Measurements from ENCODE around the gene GIPR. TPM values are rescaled to one million over a fixed set of nuclear protein-coding genes. Genes with fewer than 3 reads are reported as not detected.

GIPR gene
- polyA plus RNA-seq, 1 of the 3 experiments (the other 2 are of a cell fraction): 1.4 TPM

DNA sequence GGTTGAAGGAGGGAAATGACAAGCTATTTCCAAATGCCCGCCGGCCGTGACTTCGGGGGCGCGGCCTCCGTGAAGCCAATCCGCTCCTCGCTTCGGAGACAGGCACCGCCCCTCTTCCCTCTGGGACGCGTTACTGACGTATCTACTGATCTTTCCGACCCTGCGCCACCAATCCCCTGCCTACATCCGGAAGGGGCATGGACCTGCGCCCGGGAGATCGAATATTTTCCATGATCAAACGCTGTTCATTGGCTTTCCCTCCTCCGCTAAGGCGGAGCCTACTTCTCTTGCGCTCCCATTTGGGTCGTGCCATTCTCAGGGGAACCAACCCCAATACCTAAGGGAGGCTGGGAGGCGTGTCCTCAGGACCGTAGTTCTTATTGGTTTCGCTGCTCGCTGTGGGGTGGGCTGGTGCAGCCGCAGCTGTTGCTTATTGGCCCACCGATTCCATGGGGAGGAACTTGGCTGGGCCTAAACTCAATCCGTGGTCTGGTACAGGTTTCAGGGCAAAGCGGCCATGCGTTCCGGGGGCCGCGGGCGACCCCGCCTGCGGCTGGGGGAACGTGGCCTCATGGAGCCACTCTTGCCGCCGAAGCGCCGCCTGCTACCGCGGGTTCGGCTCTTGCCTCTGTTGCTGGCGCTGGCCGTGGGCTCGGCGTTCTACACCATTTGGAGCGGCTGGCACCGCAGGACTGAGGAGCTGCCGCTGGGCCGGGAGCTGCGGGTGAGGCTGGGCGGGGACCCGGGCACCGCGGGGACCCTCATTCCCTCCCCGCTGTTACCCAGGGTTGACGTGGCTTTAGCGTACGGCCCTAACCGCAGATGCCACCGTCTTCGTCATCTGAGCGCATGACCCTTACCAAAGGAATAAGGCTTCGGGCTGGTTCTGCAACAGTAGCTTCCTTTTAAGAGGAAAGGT is 24.4 kb downstream of the GIPR start, which contains the start of gene QPCTL:
Gene QPCTL, plus strand, starts transcription at position 480 of the 919 bp plus-strand sequence. Its CDS starts 38 bp downstream, at position 518.
- Histone ChIP-seq H3K36me3 (replicated peaks in 1 of 2; ENCODE audit: control insufficient read depth in 1 of 2, insufficient read depth in 2 of 2, low read length in 1 of 2) (peaks cover 6 to 17% of the 10 kb centered on the region in 2 experiments), H4K20me1 (ENCODE audit: insufficient read depth) (0 out of 2 replicates have a peak, but pooled peaks cover 4% of the 10 kb centered on the region), H3K4me2 (peak within 1 kb of the TSS; percentile 88), H3K27ac (ENCODE audit: low read depth in 2 of 2, low read length in 1 of 2) (peak within 1 kb of the TSS; percentile 86 to 87), H3K4me1 (ENCODE audit: control insufficient read depth in 1 of 2, insufficient read depth in 2 of 2, low read depth in 1 of 2, low read length in 1 of 2) (peaks cover 0 to 6% of the 10 kb centered on the region in 2 experiments; a peak in 1 of 4 replicates), H3K9me2 (no peaks in the 10 kb centered on the region), H3K79me2 (ENCODE audit: insufficient read depth) (peaks cover 39% of the 10 kb centered on the region), H3K27me3 (ENCODE audit: insufficient read depth) (no peaks in the 10 kb centered on the region), H3F3A (replicated peaks; ENCODE audit: insufficient read depth) (peaks cover 11% of the 10 kb centered on the region), H3K9me3 (no peaks in the 10 kb centered on the region), H3K4me3 (ENCODE audit: low read depth in 2 of 2, low read length in 1 of 2) (peak within 1 kb of the TSS; percentile 71 to 91), H2AFZ (ENCODE audit: low read depth) (peak within 1 kb of the TSS; percentile 86), H3K9ac (peak within 1 kb of the TSS; percentile 82)
- WGBS (ENCODE audit: low lambda C conversion rate): 1% methylated on average over 40 of the region's 70 CpGs
- ChIA-PET CTCF (interaction anchor here (0.7 to 6.8 kb wide), 32 partner anchors 10 to 1209 kb away, joined by 3 to 106 read pairs (median 4); partner anchors contain the start of genes DMPK, DMWD, FBXO46 and SIX5), POLR2A (interaction anchor here (0.6 to 2.1 kb wide), 14 partner anchors 12 to 320 kb away, joined by 3 to 16 read pairs (median 5); partner anchors contain the start of genes FBXO46 and SIX5)
- DNase-seq: peak; percentile 92
- TF ChIP-seq RXRA (IDR thresholded peaks at IDR 0.05; ENCODE audit: borderline replicate concordance, low read depth): no peak
- TF ChIP-seq TAF1 (IDR thresholded peaks at IDR 0.05; ENCODE audit: borderline replicate concordance, low read depth, low read length): peak; percentile 14; the same call in 1 of the 2 replicates
- peak; percentile 37 for TF ChIP-seq CHD2 (IDR thresholded peaks at IDR 0.05; ENCODE audit: low read length, partially characterized antibody)
- TF ChIP-seq YY1 (IDR thresholded peaks at IDR 0.05; ENCODE audit: low read depth): peak; percentile 27; the same call in 1 of the 2 replicates
- no peak; the same call in 1 of the 2 replicates for TF ChIP-seq SIN3A (IDR thresholded peaks at IDR 0.05; ENCODE audit: borderline replicate concordance, low read depth, low read length)
- TF ChIP-seq NRF1 (IDR thresholded peaks at IDR 0.05; ENCODE audit: low read depth, low read length): peak; percentile 52
- peak; percentile 43; the same call in 1 of the 2 replicates for TF ChIP-seq MAX (IDR thresholded peaks at IDR 0.05; ENCODE audit: low read depth)
- peak; percentile 96 for TF ChIP-seq MXI1 (IDR thresholded peaks at IDR 0.05; ENCODE audit: low read depth, low read length)
- peak; percentile 70 for TF ChIP-seq POLR2AphosphoS5 (IDR thresholded peaks at IDR 0.05; ENCODE audit: low read depth, low read length)
- TF ChIP-seq CTCF (IDR thresholded peaks at IDR 0.05): no peak
- TF ChIP-seq GABPA (IDR thresholded peaks at IDR 0.05; ENCODE audit: low read depth): no peak
- no peak for TF ChIP-seq RAD21 (IDR thresholded peaks at IDR 0.05; ENCODE audit: low read length)
- no peak for TF ChIP-seq ZBTB33 (IDR thresholded peaks at IDR 0.05; ENCODE audit: borderline replicate concordance, low read depth)
- TF ChIP-seq RFX5 (IDR thresholded peaks at IDR 0.05; ENCODE audit: low read length): peak; percentile 83
- peak; percentile 13; the same call in 1 of the 2 replicates for TF ChIP-seq RCOR1 (IDR thresholded peaks at IDR 0.05; ENCODE audit: low read length)
- TF ChIP-seq GATA2 (CRISPR knock-in tag; IDR thresholded peaks at IDR 0.05): peak; percentile 67
